GM19452 (cell line): Measurements from ENCODE around the gene CLHC1.

ENCODE experiments used
- ATAC-seq: cut with Tn5 transposase; IDR thresholded peaks from one replicate; pipeline ENCODE4 v1.9.1; 2021; ENCODE audit not compliant: unreplicated experiment

Gene CLHC1

GRCh38 chr2:55169915-55170314 lies 62.2 kb downstream of the CLHC1 start:
- ATAC-seq: no peak

GRCh38 chr2:55169359-55169758 lies 62.7 kb downstream of the CLHC1 start:
- ATAC-seq: no peak

- ATAC-seq: no peak
These were observed 63.6 kb downstream of the CLHC1 start for GRCh38 chr2:55168221-55169154.

- ATAC-seq: no peak
These were observed 66.5 kb downstream of the CLHC1 start for GRCh38 chr2:55165626-55166025.

- ATAC-seq: no peak
These were observed 67.3 kb downstream of the CLHC1 start for GRCh38 chr2:55164534-55165480.

- no peak for ATAC-seq
These were observed 68.1 kb downstream of the CLHC1 start for GRCh38 chr2:55163941-55164390.

GRCh38 chr2:55163274-55163721 lies 68.8 kb downstream of the CLHC1 start:
- no peak for ATAC-seq

- ATAC-seq: no peak
These were observed 69.6 kb downstream of the CLHC1 start for GRCh38 chr2:55162284-55163006.

GRCh38 chr2:55161295-55162210 lies 70.5 kb downstream of the CLHC1 start:
- ATAC-seq: no peak

- no peak for ATAC-seq
These were observed 71.7 kb downstream of the CLHC1 start for GRCh38 chr2:55160422-55160821.

GRCh38 chr2:55159752-55160151 lies 72.3 kb downstream of the CLHC1 start:
- no peak for ATAC-seq

- ATAC-seq: peak; percentile 61
These were observed 72.9 kb downstream of the CLHC1 start for GRCh38 chr2:55159037-55159651.

- no peak for ATAC-seq
These were observed 73.8 kb downstream of the CLHC1 start for GRCh38 chr2:55158111-55158814.

GRCh38 chr2:55157474-55157884 lies 74.6 kb downstream of the CLHC1 start:
- ATAC-seq: peak; percentile 31

- no peak for ATAC-seq
These were observed 75.1 kb downstream of the CLHC1 start for GRCh38 chr2:55156984-55157383.

- ATAC-seq: no peak
These were observed 75.8 kb downstream of the CLHC1 start for GRCh38 chr2:55156326-55156725.

- ATAC-seq: no peak
These were observed 76.3 kb downstream of the CLHC1 start for GRCh38 chr2:55155764-55156281.

GRCh38 chr2:55155206-55155605 lies 76.9 kb downstream of the CLHC1 start:
- ATAC-seq: no peak
